Vagina (tissue), 2 donors: Measurements from ENCODE around the gene KAZN. TPM values are rescaled to one million over a fixed set of nuclear protein-coding genes. Genes with fewer than 3 reads are reported as not detected.

Experiments used
- DNase-seq, 2 donors: peaks; one replicate each; pipeline ENCODE4 v3.0.0-alpha.2; 2017; ENCODE audit errors: extremely low spot score in 2 of 2
- H3K27ac ChIP-seq: fragments of 200-600 bp; sonication (generic); one replicate; pipeline ENCODE4 v1.5.1; 2019
- H3K27me3 ChIP-seq: fragments of 200-600 bp; sonication (generic); one replicate; pipeline ENCODE4 v1.5.1; 2019
- H3K36me3 ChIP-seq, 2 donors: fragments of 200-600 bp; sonication (generic); one replicate each; pipeline ENCODE4 v1.5.1; 2017 to 2019
- H3K4me1 ChIP-seq: fragments of 200-600 bp; sonication (generic); one replicate; pipeline ENCODE4 v1.5.1; 2019
- H3K4me3 ChIP-seq, 2 donors: fragments of 200-600 bp; sonication (generic); 1 replicate in 1 of 2; 2 replicates in 1 of 2; pipeline ENCODE4 v1.5.1; 2016 to 2019
- H3K9me3 ChIP-seq: fragments of 200-600 bp; sonication (generic); one replicate; pipeline ENCODE4 v1.5.1; 2019
- POLR2A ChIP-seq, 2 donors: fragments of 450-650 bp; IDR thresholded peaks; one replicate each; pipeline ENCODE4 v1.6.1; 2017; ENCODE audit warnings: antibody characterized with exemption in 2 of 2, mild to moderate bottlenecking in 2 of 2, moderate library complexity in 2 of 2
- POLR2AphosphoS5 ChIP-seq, 2 donors: sonication (generic); formaldehyde crosslinking; IDR thresholded peaks; one replicate each; pipeline ENCODE4 v1.9.0; 2017; ENCODE audit warnings: antibody characterized with exemption in 2 of 2, mild to moderate bottlenecking in 2 of 2, low read depth in 1 of 2; ENCODE audit not compliant: insufficient read depth in 1 of 2
- intact Hi-C: fragments of 100-400 bp; cut with DNase I; formaldehyde crosslinking; loops from one replicate; pipeline ENCODE4 v1.15.1; 2023
- total RNA-seq: library from RNA; depleted of rRNA; stranded (reverse); fragments of >200 nt; gene quantifications from one replicate; pipeline ENCODE4 v1.2.3, GENCODE V29; 2016
- TF ChIP-seq, protein P1 (sequence below), 3 experiments: fragments of 450-650 bp in 2 of 3; fragments of 200-600 bp in 1 of 3; sonication (generic) in 1 of 3; IDR thresholded peaks; one replicate each; pipeline ENCODE4 v1.5.1; 2017 to 2019; ENCODE audit warnings: antibody characterized with exemption in 3 of 3, mild to moderate bottlenecking in 2 of 3, moderate library complexity in 2 of 3

The KAZN gene
- total RNA-seq, 1 donor from 2014 or later = 29.5 TPM

DNA sequence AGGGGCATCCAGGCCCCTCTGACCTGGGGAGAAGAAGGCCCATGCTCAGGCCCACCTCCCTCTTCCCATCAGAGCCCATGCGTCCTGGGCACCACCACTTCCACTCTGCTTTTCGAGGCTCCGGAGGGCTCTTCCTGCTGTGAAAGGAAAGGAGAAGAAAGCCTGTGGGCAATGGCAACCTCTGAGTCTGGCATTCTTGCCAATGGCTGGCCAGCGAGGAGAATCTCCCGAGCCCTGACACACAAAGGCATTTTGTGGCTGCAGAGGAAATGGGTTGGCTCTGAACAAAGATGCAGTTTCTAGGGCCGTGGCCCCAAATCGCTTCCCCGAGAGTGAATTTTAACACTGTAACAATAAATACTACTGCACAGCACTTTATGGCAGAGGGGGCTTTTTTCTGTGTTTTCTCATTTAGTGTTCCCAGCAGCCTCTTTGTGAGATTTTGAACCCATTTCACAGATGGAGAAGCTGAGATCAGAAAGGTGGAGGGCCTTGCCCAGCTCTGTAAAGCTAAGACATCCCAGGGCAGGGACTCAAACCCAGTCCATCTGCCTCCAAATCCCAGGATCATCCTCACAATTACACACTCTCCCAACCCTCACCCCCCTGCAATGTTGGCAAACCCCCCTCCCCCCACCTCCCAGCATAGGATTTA lies 519.3 kb downstream of the KAZN start:
- no peaks in the 10 kb centered on the region for H3K9me3 ChIP-seq
- no peak for DNase-seq
- H3K27me3 ChIP-seq = no peaks in the 10 kb centered on the region
- no peaks in the 10 kb centered on the region for H3K4me1 ChIP-seq
- no peaks in the 10 kb centered on the region for H3K36me3 ChIP-seq
- H3K27ac ChIP-seq = no peak overlapping the region
- H3K4me3 ChIP-seq = no peak overlapping the region
- intact Hi-C loops = no loop called here
- TF ChIP-seq POLR2AphosphoS5 (IDR thresholded peaks at IDR 0.05; ENCODE audit: insufficient read depth in 1 of 2, low read depth in 1 of 2) (no peak), POLR2A (IDR thresholded peaks at IDR 0.05) (no peak)

DNA sequence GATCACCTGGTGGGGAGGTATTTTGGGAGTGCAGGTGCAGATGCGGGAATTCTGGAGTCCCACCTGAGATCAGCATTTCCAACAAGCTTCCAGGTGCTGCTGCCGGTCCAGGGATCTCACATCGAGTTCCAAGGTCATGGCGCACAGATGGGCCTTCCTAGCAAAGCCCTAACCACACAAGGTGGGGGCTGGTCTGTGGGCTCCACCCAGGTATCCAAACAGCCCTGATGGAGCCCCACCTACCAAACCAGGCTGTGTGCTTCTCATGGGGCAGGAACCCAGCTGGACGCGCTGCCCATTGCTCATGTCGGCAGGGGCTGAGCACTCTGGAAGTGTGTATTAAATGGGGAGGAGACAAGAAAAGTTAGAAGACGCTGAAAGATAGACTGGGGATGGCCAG lies 520.1 kb downstream of the KAZN start:
- H3K36me3 ChIP-seq = no peaks in the 10 kb centered on the region
- no peak for DNase-seq
- H3K27me3 ChIP-seq = no peaks in the 10 kb centered on the region
- no peaks in the 10 kb centered on the region for H3K4me1 ChIP-seq
- no peaks in the 10 kb centered on the region for H3K9me3 ChIP-seq
- intact Hi-C loops = no loop called here
- H3K4me3 ChIP-seq = no peak overlapping the region
- no peak overlapping the region for H3K27ac ChIP-seq
- TF ChIP-seq POLR2A (IDR thresholded peaks at IDR 0.05) = no peak
- TF ChIP-seq, protein P1, sequence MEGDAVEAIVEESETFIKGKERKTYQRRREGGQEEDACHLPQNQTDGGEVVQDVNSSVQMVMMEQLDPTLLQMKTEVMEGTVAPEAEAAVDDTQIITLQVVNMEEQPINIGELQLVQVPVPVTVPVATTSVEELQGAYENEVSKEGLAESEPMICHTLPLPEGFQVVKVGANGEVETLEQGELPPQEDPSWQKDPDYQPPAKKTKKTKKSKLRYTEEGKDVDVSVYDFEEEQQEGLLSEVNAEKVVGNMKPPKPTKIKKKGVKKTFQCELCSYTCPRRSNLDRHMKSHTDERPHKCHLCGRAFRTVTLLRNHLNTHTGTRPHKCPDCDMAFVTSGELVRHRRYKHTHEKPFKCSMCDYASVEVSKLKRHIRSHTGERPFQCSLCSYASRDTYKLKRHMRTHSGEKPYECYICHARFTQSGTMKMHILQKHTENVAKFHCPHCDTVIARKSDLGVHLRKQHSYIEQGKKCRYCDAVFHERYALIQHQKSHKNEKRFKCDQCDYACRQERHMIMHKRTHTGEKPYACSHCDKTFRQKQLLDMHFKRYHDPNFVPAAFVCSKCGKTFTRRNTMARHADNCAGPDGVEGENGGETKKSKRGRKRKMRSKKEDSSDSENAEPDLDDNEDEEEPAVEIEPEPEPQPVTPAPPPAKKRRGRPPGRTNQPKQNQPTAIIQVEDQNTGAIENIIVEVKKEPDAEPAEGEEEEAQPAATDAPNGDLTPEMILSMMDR (IDR thresholded peaks at IDR 0.05) = no peak
- TF ChIP-seq POLR2AphosphoS5 (IDR thresholded peaks at IDR 0.05; ENCODE audit: insufficient read depth in 1 of 2, low read depth in 1 of 2) = no peak

DNA sequence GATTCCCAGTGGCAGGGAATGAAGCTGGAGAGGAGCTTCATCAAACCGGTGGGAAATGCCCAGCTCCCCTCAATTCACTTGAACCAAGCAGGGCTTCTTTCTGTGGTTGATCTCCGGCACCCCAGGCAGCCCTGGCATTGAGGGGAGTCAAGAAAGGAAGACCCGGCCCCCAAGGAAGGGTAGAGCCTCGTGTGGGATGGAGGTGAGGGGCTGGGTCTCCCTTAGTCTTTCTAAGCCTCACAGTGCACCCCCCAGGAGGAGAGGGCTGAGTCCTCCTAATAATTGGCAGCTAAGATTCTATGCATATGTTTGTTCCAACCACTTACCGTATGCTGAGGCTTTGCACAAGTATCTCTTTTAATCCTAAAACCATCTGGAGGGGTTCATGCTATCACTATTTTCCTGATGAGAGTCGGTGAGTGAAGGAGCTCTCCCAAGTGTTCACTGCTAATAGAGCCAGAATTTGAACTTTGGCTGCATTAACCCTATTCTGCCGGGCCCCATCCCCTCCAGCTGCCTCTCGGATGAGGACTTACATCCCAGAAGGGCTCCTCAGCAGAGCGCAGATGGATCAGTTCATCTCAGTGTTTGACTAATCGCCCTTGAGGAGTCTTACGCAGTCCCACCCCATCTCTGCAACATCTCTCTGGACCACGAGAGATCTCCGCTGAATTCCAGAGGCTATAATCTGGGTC lies 521.9 kb downstream of the KAZN start:
- H3K27ac ChIP-seq = no peak overlapping the region
- no peaks in the 10 kb centered on the region for H3K27me3 ChIP-seq
- intact Hi-C loops = no loop called here
- H3K9me3 ChIP-seq = no peaks in the 10 kb centered on the region
- no peaks in the 10 kb centered on the region for H3K36me3 ChIP-seq
- TF ChIP-seq POLR2A (IDR thresholded peaks at IDR 0.05) (no peak), POLR2AphosphoS5 (IDR thresholded peaks at IDR 0.05; ENCODE audit: insufficient read depth in 1 of 2, low read depth in 1 of 2) (no peak)
- TF ChIP-seq, protein P1 (IDR thresholded peaks at IDR 0.05) = no peak
- DNase-seq = no peak
- no peaks in the 10 kb centered on the region for H3K4me1 ChIP-seq
- H3K4me3 ChIP-seq = no peak overlapping the region

DNA sequence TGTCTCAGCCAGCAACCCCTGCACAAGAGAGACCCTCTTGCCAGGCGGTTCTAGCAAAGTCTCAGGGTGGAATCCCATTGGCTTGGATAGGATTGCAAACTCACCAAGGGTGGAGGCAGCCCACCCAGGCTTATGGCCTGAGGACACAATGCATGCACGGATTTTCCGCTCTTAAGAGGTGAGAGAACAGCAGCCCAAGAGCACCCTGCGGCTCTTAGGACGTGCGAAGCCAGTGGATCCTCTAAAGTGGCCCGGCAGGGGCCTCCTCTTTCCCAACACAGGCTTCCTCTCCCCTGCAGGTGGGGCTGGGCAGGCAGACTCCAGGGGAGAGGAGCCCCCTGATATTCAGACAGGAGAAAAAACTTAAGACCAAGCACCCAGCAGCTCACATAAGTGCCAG lies 523.8 kb downstream of the KAZN start:
- Histone ChIP-seq H3K9me3 (no peaks in the 10 kb centered on the region), H3K36me3 (no peaks in the 10 kb centered on the region), H3K4me3 (no peak overlapping the region), H3K27me3 (no peaks in the 10 kb centered on the region), H3K4me1 (no peaks in the 10 kb centered on the region), H3K27ac (no peak overlapping the region)
- no peak for TF ChIP-seq POLR2A (IDR thresholded peaks at IDR 0.05)
- TF ChIP-seq, protein P1 (IDR thresholded peaks at IDR 0.05) = no peak
- TF ChIP-seq POLR2AphosphoS5 (IDR thresholded peaks at IDR 0.05; ENCODE audit: insufficient read depth in 1 of 2, low read depth in 1 of 2) = no peak
- intact Hi-C loops = no loop called here
- no peak for DNase-seq

DNA sequence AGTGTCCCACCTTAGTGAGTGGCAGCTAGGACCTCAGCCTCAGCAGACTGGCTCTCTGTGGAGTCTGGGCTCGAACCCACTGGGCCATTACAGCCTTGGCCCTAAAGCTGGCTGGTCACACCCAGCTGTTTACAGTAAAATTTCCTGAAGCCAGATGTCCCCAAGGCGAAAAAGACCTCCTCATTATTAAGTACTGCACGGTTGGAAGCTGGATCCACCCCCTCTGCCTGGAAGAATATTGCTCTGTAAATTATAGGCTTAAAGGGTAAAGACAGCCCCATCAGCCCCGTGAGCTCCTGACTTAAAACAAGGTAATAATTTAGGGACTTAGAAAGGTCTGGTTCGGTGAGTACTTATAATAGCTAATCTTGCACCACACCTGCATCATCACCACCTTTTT lies 524.8 kb downstream of the KAZN start:
- TF ChIP-seq, protein P1 (IDR thresholded peaks at IDR 0.05) = no peak
- H3K4me3 ChIP-seq = no peak overlapping the region
- no peaks in the 10 kb centered on the region for H3K27me3 ChIP-seq
- no peaks in the 10 kb centered on the region for H3K9me3 ChIP-seq
- no peak overlapping the region for H3K27ac ChIP-seq
- no peak for DNase-seq
- H3K4me1 ChIP-seq = no peaks in the 10 kb centered on the region
- H3K36me3 ChIP-seq = no peaks in the 10 kb centered on the region
- intact Hi-C loops = no loop called here
